Left ventricle myocardium inferior (tissue), 1 donor: ENCODE results near the gene CTNNA1. TPM values are rescaled to one million over a fixed set of nuclear protein-coding genes. Genes with fewer than 3 reads are reported as not detected.
"Not testable (repeated sequence)": the region's sequence is repeated elsewhere in the genome, so short reads cannot be mapped to it uniquely, and the experiment has no call there.

Experiments used
- DNase-seq: peaks from one replicate; pipeline ENCODE4 v3.0.0-alpha.2; 2020
- H3K27ac ChIP-seq: fragments of 200-600 bp; replicated peaks from 2 replicates; pipeline ENCODE4 v1.8.0; 2021
- H3K27me3 ChIP-seq: fragments of 200-600 bp; 2 replicates; pipeline ENCODE4 v1.8.0; 2021; ENCODE audit warnings: low read depth
- H3K36me3 ChIP-seq: fragments of 200-600 bp; 2 replicates; pipeline ENCODE4 v1.8.0; 2021
- H3K4me1 ChIP-seq: fragments of 200-600 bp; 2 replicates; pipeline ENCODE4 v1.8.0; 2021
- H3K4me3 ChIP-seq: fragments of 200-600 bp; 2 replicates; pipeline ENCODE4 v1.8.0; 2021; ENCODE audit warnings: mild to moderate bottlenecking, moderate library complexity
- H3K9me3 ChIP-seq: fragments of 200-600 bp; replicated peaks from 2 replicates; pipeline ENCODE4 v1.8.0; 2021
- CTCF ChIP-seq: fragments of 200-600 bp; IDR thresholded peaks from 2 replicates; pipeline ENCODE4 v1.8.0; 2021; ENCODE audit warnings: antibody characterized with exemption, mild to moderate bottlenecking, borderline replicate concordance
- intact Hi-C: fragments of 100-400 bp; cut with micrococcal nuclease; formaldehyde crosslinking; loops from one replicate; pipeline ENCODE4 v1.11.0; 2022
- total RNA-seq: library from RNA; stranded (reverse); fragmentation: NEBNext Ultra II Directional; extraction: Animal tissue kit (Norgen Biotek cat#: 25700); gene quantifications from one replicate; pipeline ENCODE4 v1.2.1, GENCODE V29; 2021
- donor health status: DM: no; HTN: yes; CAD: no; lungs with severe emphysema.

Gene CTNNA1
- total RNA-seq, 1 donor from 2014 or later, result 341 TPM

GRCh38 chr5:138831703-138832102 lies 78.5 kb downstream of the CTNNA1 start:
- no peak for DNase-seq
- Histone ChIP-seq H3K4me3 (no peak overlapping the region), H3K27me3 (no peaks in the 10 kb centered on the region), H3K4me1 (peaks cover 60% of the 10 kb centered on the region), H3K27ac (no peak overlapping the region), H3K36me3 (peaks cover 34% of the 10 kb centered on the region), H3K9me3 (no peaks in the 10 kb centered on the region)
- intact Hi-C loops, result no loop called here
- TF ChIP-seq CTCF, result no peak

GRCh38 chr5:138832218-138832617 lies 79.0 kb downstream of the CTNNA1 start:
- Histone ChIP-seq H3K9me3 (no peaks in the 10 kb centered on the region), H3K27me3 (no peaks in the 10 kb centered on the region), H3K36me3 (peaks cover 29% of the 10 kb centered on the region), H3K4me1 (peaks cover 60% of the 10 kb centered on the region), H3K27ac (no peak overlapping the region), H3K4me3 (no peak overlapping the region)
- TF ChIP-seq CTCF, result no peak
- DNase-seq, result no peak
- intact Hi-C loops, result no loop called here

GRCh38 chr5:138833080-138833479 lies 79.9 kb downstream of the CTNNA1 start:
- H3K27ac ChIP-seq, result no peak overlapping the region

GRCh38 chr5:138833726-138834480 lies 80.7 kb downstream of the CTNNA1 start:
- peaks cover 12% of the 10 kb centered on the region for H3K36me3 ChIP-seq
- no peak overlapping the region for H3K27ac ChIP-seq
- intact Hi-C loops, result no loop called here
- no peak for TF ChIP-seq CTCF
- no peaks in the 10 kb centered on the region for H3K27me3 ChIP-seq
- DNase-seq, result no peak
- no peaks in the 10 kb centered on the region for H3K9me3 ChIP-seq
- H3K4me3 ChIP-seq, result no peak overlapping the region
- peaks cover 61% of the 10 kb centered on the region for H3K4me1 ChIP-seq

More at GRCh38 chr5:138833080-138833479, 79.9 kb downstream of the CTNNA1 start:
- Histone ChIP-seq H3K27me3 (no peaks in the 10 kb centered on the region), H3K4me1 (peaks cover 60% of the 10 kb centered on the region), H3K9me3 (no peaks in the 10 kb centered on the region), H3K4me3 (no peak overlapping the region), H3K36me3 (peaks cover 21% of the 10 kb centered on the region)
- intact Hi-C loops, result no loop called here
- TF ChIP-seq CTCF, result no peak
- no peak for DNase-seq

- peaks cover 70% of the 10 kb centered on the region for H3K4me1 ChIP-seq
- H3K36me3 ChIP-seq, H3K27ac ChIP-seq, H3K4me3 ChIP-seq, DNase-seq, H3K27me3 ChIP-seq, intact Hi-C loops, H3K9me3 ChIP-seq: not testable (repeated sequence)
These were observed 81.6 kb downstream of the CTNNA1 start for GRCh38 chr5:138834853-138835252.

- H3K36me3 ChIP-seq, result no peaks in the 10 kb centered on the region
- H3K4me1 ChIP-seq, result peaks cover 77% of the 10 kb centered on the region
- intact Hi-C loops, result no loop called here
- TF ChIP-seq CTCF, result no peak
- H3K27ac ChIP-seq, result no peak overlapping the region
- no peak for DNase-seq
- no peaks in the 10 kb centered on the region for H3K9me3 ChIP-seq
- H3K4me3 ChIP-seq, result no peak overlapping the region
- no peaks in the 10 kb centered on the region for H3K27me3 ChIP-seq
These were observed 83.9 kb downstream of the CTNNA1 start for GRCh38 chr5:138837160-138837559.
